RWPE1 (cell line): ENCODE results near the gene NCAN.

Experiments used
- CTCF ChIA-PET: fragments of 350-600 bp; sonication (Branson Sonifier 250); formaldehyde crosslinking; extraction: SDS; loops from one replicate; lab custom pipeline; 2021; lab: Yijun Ruan, JAX
- POLR2A ChIA-PET: fragments of 400-600 bp; formaldehyde crosslinking; extraction: SDS; loops from one replicate; lab custom pipeline; 2020; ENCODE audit warnings: antibody characterized with exemption; ENCODE audit not compliant: low non-redundant PET; lab: Yijun Ruan, JAX
- DNase-seq: peaks from one replicate; pipeline ENCODE4 v3.0.0; 2012; ENCODE audit warnings: low spot score
- H3K27ac ChIP-seq: fragments of 450-650 bp; 2 replicates; pipeline ENCODE4 v1.5.1; 2017
- CTCF ChIP-seq: fragments of 450-650 bp; conservative IDR thresholded peaks from 2 replicates; pipeline ENCODE4 v1.5.1; 2017; ENCODE audit warnings: low read depth, mild to moderate bottlenecking

The NCAN gene

GRCh38 chr19:19211499-19212420 is at the start of gene NCAN:
NCAN (plus strand) TSS chr19:19211958; CDS start chr19:19216954, 4,996 bp downstream.
- no peak within 1 kb of the TSS for H3K27ac ChIP-seq
- ChIA-PET CTCF (no interaction called here), POLR2A (interaction anchor here (0.7 kb wide), 1 partner anchor 110 kb away, joined by 4 read pairs; no protein-coding TSS in a partner anchor)
- no peak for TF ChIP-seq CTCF
- no peak for DNase-seq

GRCh38 chr19:19162495-19162894 is 49.3 kb upstream of the NCAN start:
- TF ChIP-seq CTCF: no peak
- no peak overlapping the region for H3K27ac ChIP-seq
- DNase-seq: no peak
- CTCF ChIA-PET: no interaction called here
- POLR2A ChIA-PET: no interaction called here

GRCh38 chr19:19165396-19165795 is 46.4 kb upstream of the NCAN start:
- DNase-seq: no peak
- CTCF ChIA-PET: no interaction called here
- no peak overlapping the region for H3K27ac ChIP-seq
- TF ChIP-seq CTCF: no peak
- POLR2A ChIA-PET: no interaction called here

GRCh38 chr19:19167612-19168011 is 44.1 kb upstream of the NCAN start:
- ChIA-PET POLR2A (no interaction called here), CTCF (no interaction called here)
- no peak for DNase-seq
- no peak overlapping the region for H3K27ac ChIP-seq
- TF ChIP-seq CTCF: no peak

GRCh38 chr19:19169236-19170052 is 42.3 kb upstream of the NCAN start:
- TF ChIP-seq CTCF: no peak
- no peak for DNase-seq
- POLR2A ChIA-PET: interaction anchor here (0.7 kb wide), 1 partner anchor 13 kb away, joined by 3 read pairs; no protein-coding TSS in a partner anchor
- CTCF ChIA-PET: interaction anchor here (0.6 to 0.9 kb wide), 2 partner anchors 24 to 323 kb away, joined by 4 to 7 read pairs; no protein-coding TSS in a partner anchor
- H3K27ac ChIP-seq: no peak overlapping the region
